IgD-negative memory B cell (primary cell): ENCODE data around the gene EMILIN2. TPM values are rescaled to one million over a fixed set of nuclear protein-coding genes. Genes with fewer than 3 reads are reported as not detected.

Experiments used
- H3K27ac Mint-ChIP-seq, 3 donors: one replicate each; pipeline ENCODE4 v1.8.0; 2020 to 2022; ENCODE audit warnings: mild to moderate bottlenecking in 3 of 3, mixed read lengths in 3 of 3, moderate library complexity in 1 of 3
- H3K27me3 Mint-ChIP-seq: one replicate; pipeline ENCODE4 v1.8.0; 2021; ENCODE audit warnings: mixed read lengths
- H3K36me3 Mint-ChIP-seq: one replicate; pipeline ENCODE4 v1.8.0; 2020; ENCODE audit warnings: mild to moderate bottlenecking, mixed read lengths
- H3K4me1 Mint-ChIP-seq, 3 donors: one replicate each; pipeline ENCODE4 v1.8.0; 2020 to 2022; ENCODE audit warnings: mixed read lengths in 3 of 3, mild to moderate bottlenecking in 1 of 3
- H3K4me3 Mint-ChIP-seq, 4 donors: one replicate each; pipeline ENCODE4 v1.8.0; 2020 to 2022; ENCODE audit warnings: mild to moderate bottlenecking in 4 of 4, mixed read lengths in 4 of 4, moderate library complexity in 3 of 4
- H3K9me3 Mint-ChIP-seq, 3 donors: one replicate each; pipeline ENCODE4 v1.8.0; 2020 to 2021; ENCODE audit warnings: mixed read lengths in 3 of 3, mild to moderate bottlenecking in 1 of 3
- polyA plus RNA-seq: library from polyadenylated mRNA; unstranded; fragments of 300-500 nt; fragmentation: Illumina TruSeq; gene quantifications from one replicate; pipeline ENCODE4 v1.2.3, GENCODE V29; 2021

Gene EMILIN2
- polyA plus RNA-seq, 1 donor from 2014 or later = 2.9 TPM

DNA sequence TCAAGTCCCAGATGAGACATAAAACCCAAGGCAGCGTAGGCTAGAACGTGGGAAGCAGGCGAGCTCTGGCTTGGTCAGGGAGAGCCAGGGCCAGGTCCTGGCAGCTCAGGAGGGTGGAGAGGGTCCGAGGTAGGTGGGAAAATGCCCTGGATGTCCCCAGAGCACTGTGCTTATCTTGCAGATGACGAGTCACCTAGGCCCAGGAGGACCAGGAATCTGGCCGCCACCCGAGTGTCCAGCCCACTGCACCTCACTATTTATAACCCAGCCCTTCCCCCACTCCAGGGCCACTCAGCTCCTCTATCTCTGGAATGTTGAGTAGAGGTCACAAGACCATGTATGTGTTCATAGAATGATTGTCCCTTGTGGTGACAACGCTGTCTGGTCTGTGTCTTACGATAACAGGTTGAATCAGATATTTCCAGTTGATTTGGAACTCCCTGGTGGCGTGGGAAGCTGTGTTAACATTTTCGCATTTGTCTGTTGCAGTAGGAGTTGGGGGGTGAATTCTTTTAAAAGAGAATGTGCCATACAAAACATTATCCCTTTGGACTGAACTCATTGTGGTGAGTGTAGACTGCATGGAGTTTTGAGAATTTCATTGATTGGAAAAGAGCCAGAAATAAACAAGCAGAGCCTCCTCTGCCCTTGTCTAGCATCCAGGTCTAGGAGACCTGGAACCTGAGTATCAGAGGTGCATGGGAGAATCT lies 47.5 kb downstream of the EMILIN2 start:
- Mint-ChIP-seq H3K27me3 (no peaks in the 10 kb centered on the region), H3K4me1 (peaks cover 0 to 4% (median 1%) of the 10 kb centered on the region in 3 donors), H3K27ac (no peak overlapping the region), H3K4me3 (no peak overlapping the region), H3K9me3 (peaks cover 1 to 3% (median 2%) of the 10 kb centered on the region in 3 donors), H3K36me3 (no peaks in the 10 kb centered on the region)

DNA sequence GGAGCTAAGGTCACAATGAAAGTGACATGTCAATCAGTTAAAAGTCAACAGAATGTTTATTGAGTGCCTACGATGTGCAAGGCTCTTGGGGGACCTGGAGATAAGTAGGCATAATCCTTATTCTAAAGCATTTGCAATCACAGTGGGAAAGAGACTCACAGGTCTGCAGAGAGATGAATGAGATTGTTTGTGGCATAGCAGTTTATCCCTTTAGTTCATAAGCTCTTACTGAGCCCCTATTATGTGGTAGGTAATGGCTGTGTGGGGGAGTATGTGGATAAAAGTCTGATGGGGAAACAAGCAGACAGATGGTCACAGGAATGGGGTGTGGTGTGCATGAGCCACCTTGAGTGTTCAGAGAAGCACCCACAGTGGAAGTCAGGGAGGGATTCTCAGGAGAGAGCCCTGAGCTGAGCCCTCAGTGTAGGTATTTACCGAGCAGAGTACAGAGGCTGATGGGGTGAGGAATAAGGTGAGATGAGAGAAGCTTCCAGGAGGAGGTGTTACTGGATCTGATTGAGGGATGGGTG lies 48.1 kb downstream of the EMILIN2 start:
- no peak overlapping the region for H3K4me3 Mint-ChIP-seq
- peaks cover 0 to 3% (median 2%) of the 10 kb centered on the region in 3 donors for H3K9me3 Mint-ChIP-seq
- no peak overlapping the region for H3K27ac Mint-ChIP-seq
- H3K36me3 Mint-ChIP-seq = no peaks in the 10 kb centered on the region
- peaks cover 0 to 4% (median 1%) of the 10 kb centered on the region in 3 donors for H3K4me1 Mint-ChIP-seq
- H3K27me3 Mint-ChIP-seq = no peaks in the 10 kb centered on the region

DNA sequence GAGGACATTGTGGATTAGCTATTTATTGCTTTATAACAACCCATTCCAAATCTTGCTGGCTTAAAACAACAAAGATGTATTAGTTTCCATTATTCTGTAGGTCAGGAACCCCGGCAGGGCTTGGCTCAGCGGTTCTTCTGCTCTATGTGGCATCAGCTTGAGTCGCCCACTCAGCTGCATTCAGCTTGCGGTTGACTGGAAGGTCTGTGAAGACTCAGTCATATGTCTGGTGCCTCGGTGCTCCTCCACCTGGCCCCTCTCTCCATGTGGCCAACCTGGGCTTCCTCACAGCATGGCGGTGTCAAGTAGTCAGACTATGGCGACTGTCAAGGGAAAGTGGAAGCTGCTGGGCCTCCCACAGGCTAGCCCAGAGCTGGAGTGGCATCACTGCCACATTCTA lies 48.6 kb downstream of the EMILIN2 start:
- Mint-ChIP-seq H3K27me3 (no peaks in the 10 kb centered on the region), H3K4me1 (peaks cover 0 to 4% (median 1%) of the 10 kb centered on the region in 3 donors), H3K9me3 (peaks cover 0 to 3% (median 2%) of the 10 kb centered on the region in 3 donors), H3K4me3 (no peak overlapping the region), H3K27ac (peak overlapping the region in 1 of 3 donors; percentile 8), H3K36me3 (no peaks in the 10 kb centered on the region)

DNA sequence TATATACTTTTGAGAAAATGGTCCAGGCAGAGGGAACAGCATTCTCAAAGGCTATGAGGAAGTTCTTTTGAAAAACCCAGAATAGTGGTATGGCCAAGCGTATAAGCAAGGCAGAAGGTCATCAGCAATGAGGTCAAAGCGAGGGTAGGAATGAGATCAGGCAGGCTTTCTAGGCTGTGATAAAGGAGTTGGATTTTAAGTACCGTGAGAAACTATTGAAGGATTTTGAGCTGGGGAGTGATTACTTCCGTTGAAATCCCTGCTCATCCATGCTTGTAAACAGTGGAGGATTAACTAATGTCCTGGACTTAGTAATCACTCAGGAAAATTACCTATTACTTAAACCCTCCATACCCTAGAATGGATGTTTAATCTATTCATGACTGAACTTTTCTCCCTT lies 50.2 kb downstream of the EMILIN2 start:
- Mint-ChIP-seq H3K9me3 (peaks cover 0 to 3% (median 2%) of the 10 kb centered on the region in 3 donors), H3K4me1 (peaks cover 0 to 4% (median 1%) of the 10 kb centered on the region in 3 donors), H3K27ac (no peak overlapping the region), H3K4me3 (no peak overlapping the region), H3K36me3 (no peaks in the 10 kb centered on the region), H3K27me3 (no peaks in the 10 kb centered on the region)

DNA sequence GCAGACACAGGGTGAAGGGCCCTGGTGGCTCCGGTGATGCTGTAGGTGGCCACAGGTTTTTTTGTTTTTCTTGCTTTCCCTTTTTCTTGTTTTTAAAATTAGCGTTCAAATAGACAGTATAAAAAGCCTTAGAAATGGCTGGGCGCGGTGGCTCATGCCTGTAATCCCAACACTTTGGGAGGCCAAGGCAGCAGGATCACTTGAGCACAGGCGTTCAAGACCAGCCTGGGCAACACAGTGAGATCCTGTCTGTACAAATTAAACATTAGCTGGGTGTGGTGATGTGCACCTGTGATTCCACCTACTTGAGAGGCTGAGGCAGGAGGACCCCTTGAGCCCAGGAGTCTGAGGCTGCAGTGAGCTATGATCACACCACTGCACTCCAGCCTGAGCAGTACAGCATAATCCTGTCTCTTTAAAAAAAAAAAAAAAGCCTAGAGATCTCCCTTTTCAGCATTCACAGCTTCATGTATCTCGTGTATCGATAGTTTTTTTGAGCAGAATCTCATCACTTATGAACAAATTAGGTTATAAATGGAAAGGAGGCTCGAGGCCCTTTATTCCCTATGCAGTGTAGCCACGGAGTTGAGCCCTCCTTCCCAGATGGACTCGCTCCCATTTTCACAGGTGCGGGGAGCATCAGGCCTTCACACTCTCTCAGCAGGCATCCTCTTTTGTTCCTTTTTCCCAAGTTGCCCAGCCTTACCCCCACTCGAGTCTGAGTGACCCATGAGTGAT lies 50.8 kb downstream of the EMILIN2 start:
- Mint-ChIP-seq H3K36me3 (no peaks in the 10 kb centered on the region), H3K9me3 (peaks cover 0 to 3% (median 2%) of the 10 kb centered on the region in 3 donors), H3K4me3 (no peak overlapping the region), H3K4me1 (peaks cover 0 to 4% (median 1%) of the 10 kb centered on the region in 3 donors), H3K27ac (no peak overlapping the region), H3K27me3 (no peaks in the 10 kb centered on the region)

DNA sequence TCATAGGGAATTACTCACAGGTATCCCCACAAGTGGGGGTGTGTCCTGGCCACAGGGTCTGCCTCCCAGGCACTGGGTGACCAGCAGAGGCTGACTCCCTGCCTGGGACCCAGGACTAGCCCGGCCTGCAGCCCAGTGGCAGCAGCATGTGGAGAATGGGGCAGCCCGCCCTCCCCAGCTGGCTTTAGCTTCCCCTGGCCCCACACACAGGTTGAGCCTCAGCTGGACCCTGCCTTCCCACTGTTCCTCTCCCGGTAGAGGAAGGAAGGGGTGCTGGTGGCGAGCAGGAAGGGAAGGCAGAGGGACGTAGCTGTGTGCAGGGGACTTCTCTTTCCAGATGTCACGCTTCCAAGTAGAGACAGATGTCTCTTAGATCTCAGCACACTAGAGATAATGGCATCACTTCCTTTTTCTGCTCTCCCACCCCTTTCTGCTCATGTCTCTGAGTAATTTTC lies 51.4 kb downstream of the EMILIN2 start:
- H3K27ac Mint-ChIP-seq = peak overlapping the region in 1 of 3 donors; percentile 23
- no peaks in the 10 kb centered on the region for H3K27me3 Mint-ChIP-seq
- no peak overlapping the region for H3K4me3 Mint-ChIP-seq
- peaks cover 0 to 4% (median 1%) of the 10 kb centered on the region in 3 donors for H3K4me1 Mint-ChIP-seq
- peaks cover 0 to 3% (median 2%) of the 10 kb centered on the region in 3 donors for H3K9me3 Mint-ChIP-seq
- H3K36me3 Mint-ChIP-seq = no peaks in the 10 kb centered on the region

DNA sequence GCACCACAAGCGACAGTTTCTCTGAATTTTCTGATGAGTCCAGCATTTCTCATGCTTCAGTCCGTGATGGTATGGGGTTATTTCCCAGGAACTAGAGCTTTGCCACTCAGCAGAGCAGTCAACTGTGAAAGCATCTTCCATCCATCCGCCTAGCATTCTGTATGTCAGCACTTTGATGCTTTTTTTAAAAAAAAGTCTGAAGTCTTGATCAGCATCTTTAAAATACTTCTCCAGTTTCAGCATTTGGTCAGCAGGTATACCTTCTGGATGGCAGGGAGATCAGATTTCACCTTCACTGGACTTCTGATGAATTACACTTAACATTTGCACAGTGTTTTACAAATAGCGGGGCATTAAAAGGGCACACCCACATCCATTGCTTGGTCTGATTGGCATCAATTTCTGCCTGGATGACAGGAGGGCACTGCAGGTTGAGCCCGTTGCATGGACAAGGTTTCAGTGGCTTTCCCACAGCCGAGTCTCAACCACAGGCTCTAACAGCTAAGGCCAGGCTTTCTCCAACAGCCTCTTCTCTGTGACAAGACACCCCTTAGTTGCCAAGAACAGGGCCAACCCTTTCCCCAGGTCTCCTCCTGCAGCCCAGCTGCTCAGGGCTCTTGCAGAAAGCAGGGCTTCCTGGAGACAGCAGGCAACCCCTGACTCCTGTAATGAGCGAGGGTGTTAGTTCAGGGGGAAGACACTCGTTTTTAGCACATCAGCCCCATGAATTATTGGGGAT lies 54.0 kb downstream of the EMILIN2 start:
- no peak overlapping the region for H3K4me3 Mint-ChIP-seq
- no peak overlapping the region for H3K27ac Mint-ChIP-seq
- peaks cover 0 to 6% (median 1%) of the 10 kb centered on the region in 3 donors for H3K4me1 Mint-ChIP-seq
- no peaks in the 10 kb centered on the region for H3K9me3 Mint-ChIP-seq
- H3K27me3 Mint-ChIP-seq = no peaks in the 10 kb centered on the region
- H3K36me3 Mint-ChIP-seq = no peaks in the 10 kb centered on the region

DNA sequence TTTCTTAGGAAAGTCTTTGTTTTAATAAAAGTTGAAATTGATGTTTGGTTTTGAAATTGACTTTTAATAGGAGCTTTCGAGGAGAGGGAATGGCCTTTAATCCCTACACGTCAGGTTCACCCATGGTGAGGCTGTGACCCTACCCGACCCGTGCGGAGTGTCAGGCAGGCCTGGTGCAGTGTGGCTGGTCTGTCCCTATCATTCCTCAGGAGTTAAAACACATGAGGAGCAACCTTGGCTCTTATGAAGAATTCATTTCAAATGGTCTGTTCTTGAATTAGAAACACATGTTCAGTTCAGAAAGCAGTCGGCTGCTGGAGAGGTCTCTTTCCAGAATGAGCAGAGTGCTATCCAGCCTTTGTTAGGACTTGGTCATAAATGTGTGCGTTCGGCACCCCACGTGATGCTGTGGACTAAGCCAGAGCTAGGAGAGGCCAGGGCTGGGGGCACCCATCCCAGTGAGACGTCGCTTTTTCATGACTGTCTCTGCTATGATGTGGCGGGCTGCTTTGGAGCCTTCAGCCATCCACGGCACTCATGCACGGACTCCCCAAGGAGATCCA lies 54.7 kb downstream of the EMILIN2 start:
- no peaks in the 10 kb centered on the region for H3K27me3 Mint-ChIP-seq
- no peaks in the 10 kb centered on the region for H3K36me3 Mint-ChIP-seq
- peaks cover 0 to 6% (median 1%) of the 10 kb centered on the region in 3 donors for H3K4me1 Mint-ChIP-seq
- peak overlapping the region in 1 of 3 donors; percentile 8 for H3K27ac Mint-ChIP-seq
- no peaks in the 10 kb centered on the region for H3K9me3 Mint-ChIP-seq
- H3K4me3 Mint-ChIP-seq = no peak overlapping the region

DNA sequence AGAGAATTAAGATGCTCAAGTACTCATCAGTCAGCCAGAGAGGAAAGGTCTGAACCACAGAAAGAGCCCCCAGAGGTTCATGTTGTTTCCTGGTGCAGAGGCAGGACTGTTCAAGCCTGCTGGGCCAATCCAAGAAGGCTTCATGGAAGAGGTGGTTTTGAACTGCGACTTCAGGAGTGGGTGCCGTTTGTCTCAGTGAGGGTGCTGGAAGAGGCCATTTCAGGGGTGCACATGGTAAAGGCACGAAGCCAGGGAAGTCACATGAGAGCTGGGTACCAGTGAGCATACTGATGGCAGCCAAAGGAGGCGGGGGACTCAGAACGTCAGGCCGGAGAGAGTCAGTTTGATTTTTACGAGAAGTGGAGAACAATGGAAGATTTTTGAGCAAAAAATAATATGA lies 55.5 kb downstream of the EMILIN2 start:
- no peaks in the 10 kb centered on the region for H3K9me3 Mint-ChIP-seq
- H3K4me3 Mint-ChIP-seq = no peak overlapping the region
- no peak overlapping the region for H3K27ac Mint-ChIP-seq
- no peaks in the 10 kb centered on the region for H3K36me3 Mint-ChIP-seq
- H3K27me3 Mint-ChIP-seq = no peaks in the 10 kb centered on the region
- H3K4me1 Mint-ChIP-seq = peaks cover 0 to 7% (median 1%) of the 10 kb centered on the region in 3 donors

DNA sequence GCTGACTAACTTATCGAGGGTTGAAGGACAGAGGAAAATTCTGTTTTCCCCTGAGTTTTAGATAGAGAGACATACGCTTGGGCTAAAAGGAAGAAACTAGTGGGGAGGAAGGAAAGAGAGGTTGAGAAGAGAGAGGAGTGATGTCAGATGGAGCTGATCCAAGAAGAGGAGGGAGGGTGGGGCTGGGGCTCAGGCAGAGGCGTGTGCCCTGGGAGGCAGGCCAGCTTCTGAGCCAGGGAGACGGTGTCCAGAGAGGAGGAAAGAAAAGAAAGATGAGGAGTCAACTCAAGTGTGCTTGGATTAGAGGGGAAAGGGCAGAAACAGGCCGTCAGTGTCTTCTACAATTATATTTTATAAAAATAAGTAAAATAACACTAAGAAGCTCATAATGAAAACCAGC lies 56.2 kb downstream of the EMILIN2 start:
- Mint-ChIP-seq H3K4me3 (no peak overlapping the region), H3K36me3 (no peaks in the 10 kb centered on the region), H3K27ac (no peak overlapping the region), H3K9me3 (no peaks in the 10 kb centered on the region), H3K4me1 (peaks cover 0 to 7% (median 0%) of the 10 kb centered on the region in 3 donors), H3K27me3 (no peaks in the 10 kb centered on the region)

DNA sequence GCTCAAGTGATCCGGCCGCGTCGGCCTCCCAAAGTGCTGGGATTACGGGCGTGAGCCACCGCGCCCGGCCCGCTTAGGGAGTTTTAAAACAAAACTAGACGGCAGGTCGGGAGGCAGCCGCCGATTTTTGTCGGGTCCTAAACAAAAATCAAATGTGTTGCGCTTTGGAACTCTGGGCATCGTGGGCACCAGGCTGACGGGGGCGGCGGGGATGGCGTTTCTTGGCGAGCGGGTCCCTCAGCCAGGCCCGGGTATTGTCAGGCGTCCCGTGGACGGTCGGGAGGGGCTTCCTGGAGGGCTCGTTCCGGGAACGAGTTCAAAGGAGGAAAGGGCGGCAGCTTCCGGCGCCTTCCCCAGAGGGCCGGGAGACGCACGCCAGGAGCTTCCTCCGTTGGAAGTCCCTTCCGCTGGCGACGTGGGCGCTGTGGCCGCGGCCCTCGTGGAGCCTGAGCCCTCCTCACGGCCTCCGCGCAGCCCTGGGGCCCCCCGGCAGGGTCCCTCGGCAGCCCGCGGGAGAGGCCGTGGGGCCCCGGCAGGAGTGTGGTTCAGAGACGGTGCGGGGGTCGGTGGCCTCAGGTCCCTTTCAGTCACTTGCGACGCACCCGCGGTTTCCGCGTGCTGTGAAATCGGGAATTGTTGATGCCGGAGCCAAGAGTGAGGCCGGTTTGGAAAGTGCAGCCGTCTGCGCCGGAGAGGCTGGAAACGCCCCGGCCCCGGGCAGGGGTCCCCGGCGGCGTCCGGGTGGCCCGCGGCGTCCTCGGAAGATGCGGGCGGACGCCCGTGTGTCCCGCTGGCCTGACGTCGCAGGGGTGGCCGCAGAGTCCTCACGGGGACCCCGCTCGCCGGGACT lies 59.3 kb downstream of the EMILIN2 start:
- Mint-ChIP-seq H3K27me3 (no peaks in the 10 kb centered on the region), H3K9me3 (no peaks in the 10 kb centered on the region), H3K4me3 (peak overlapping the region; percentile 78 to 90 (median 80)), H3K36me3 (no peaks in the 10 kb centered on the region), H3K4me1 (peaks cover 0 to 3% (median 2%) of the 10 kb centered on the region in 3 donors), H3K27ac (no peak overlapping the region)

DNA sequence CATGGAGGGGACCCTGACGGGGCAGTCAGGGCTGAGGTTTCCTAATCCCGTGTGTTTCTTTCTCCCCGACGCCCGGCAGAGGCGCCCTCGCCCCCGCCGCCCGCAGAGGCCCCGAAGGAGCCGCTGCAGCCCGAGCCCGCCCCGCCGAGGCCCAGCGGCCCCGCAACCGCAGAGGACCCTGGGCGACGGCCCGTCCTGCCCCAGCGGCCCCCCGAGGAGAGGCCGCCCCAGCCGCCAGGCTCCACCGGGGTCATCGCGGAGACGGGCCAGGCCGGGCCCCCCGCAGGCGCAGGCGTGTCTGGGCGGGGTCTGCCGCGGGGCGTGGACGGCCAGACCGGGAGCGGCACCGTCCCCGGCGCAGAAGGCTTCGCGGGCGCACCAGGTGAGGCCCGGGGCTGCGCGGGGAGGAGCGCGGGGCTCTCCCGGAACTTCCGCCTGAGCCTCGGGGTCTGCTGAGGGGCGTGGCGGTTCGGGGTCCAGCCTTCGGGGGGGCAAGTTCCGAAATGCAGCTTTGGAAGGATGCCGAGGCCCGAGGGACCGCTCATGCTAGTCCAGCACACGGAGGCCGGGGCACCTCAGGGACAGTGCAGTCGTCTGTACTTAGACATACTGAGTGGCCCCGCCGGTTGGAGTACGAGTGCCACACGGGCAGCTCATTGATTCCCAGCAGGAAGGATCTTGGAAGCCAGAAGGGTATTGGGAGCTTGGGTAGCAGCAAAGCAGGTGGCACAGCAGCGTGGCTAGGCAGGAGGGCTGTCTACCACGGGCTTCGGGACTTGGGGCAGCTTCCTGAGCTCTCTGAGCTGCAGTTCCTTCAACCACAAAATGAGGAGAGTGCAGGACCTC lies 60.1 kb downstream of the EMILIN2 start:
- no peaks in the 10 kb centered on the region for H3K9me3 Mint-ChIP-seq

DNA sequence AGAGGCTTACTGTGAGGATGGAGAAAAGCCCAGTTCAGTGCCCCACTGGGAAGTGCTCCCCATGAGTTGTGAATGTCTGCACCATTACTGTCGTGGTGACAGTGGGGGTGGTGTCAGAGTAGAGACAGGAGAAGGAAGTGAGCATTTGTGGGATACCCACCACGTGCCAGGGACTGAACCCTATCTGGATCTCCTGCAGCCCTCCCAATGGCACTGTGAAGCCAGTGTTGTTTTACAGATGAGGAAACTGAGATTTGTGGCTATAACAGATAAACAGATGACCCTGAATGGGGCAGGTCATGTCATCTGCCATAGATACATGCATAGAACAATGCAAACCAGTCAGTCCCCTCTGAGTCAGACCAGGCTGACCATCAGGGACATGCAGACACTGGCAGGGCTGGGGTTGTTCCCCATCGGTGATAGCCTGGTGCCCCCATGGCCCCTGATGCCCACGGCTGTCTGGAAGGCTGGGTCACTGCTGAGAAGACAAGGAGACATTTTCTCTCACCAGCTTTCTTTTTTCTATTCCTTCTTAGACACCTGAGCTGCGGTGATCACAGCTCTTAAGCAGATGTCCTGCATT lies 60.8 kb downstream of the EMILIN2 start:
- Mint-ChIP-seq H3K9me3 (no peaks in the 10 kb centered on the region), H3K4me3 (peak overlapping the region; percentile 30 to 90 (median 73)), H3K36me3 (peaks cover 2% of the 10 kb centered on the region), H3K27me3 (no peaks in the 10 kb centered on the region), H3K27ac (peak overlapping the region in 2 of 3 donors; percentile 16 to 48), H3K4me1 (peaks cover 0 to 3% (median 2%) of the 10 kb centered on the region in 3 donors)

More for the DNA sequence above, 60.1 kb downstream of the EMILIN2 start:
- H3K27me3 Mint-ChIP-seq = no peaks in the 10 kb centered on the region
- peak overlapping the region; percentile 30 to 93 (median 86) for H3K4me3 Mint-ChIP-seq
- H3K4me1 Mint-ChIP-seq = peaks cover 0 to 3% (median 2%) of the 10 kb centered on the region in 3 donors
- H3K27ac Mint-ChIP-seq = peak overlapping the region in 1 of 3 donors; percentile 7
- no peaks in the 10 kb centered on the region for H3K36me3 Mint-ChIP-seq
